ENCODE results near the gene EMC8.

DNA sequence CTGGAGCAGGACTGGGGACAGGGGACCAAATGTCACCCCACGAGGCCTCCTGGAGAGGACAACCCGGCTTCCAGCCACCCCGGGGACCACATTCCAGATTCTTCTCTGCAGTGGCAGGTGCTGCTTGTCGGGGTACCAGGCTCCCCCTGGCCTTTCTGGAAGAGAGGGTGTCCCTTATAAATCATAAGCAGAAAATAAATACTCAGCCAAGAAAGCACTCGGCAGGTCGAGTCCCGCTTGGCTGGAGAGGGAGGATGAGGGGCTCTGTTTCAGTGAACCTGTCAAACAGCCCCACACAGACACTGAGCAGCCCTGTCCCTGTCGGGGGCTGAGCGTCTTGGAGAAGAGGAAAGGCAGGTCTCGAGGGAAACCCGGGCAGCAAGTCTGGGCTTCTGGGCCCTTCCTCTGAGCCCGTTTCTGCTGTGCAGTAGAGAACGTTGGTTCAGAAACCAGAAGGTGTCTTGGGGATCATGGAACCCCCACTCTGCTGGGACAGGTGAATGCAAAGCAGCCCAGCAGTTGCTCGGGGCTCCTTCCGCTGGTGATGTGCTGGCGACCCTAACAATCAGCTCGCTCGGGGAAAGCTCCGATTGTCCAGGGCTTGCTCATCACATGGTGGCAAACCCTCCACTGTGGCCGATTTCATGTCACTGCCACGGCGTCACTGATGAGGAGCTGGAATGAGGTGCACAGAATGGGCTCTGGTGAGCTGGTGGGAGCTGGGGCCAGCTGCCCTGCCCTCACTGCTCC, 36.8 kb upstream of the EMC8 start:
- no peak for TF ChIP-seq SP1 (IDR thresholded peaks at IDR 0.05)
- no peak for TF ChIP-seq NFRKB (IDR thresholded peaks at IDR 0.05)
- TF ChIP-seq ELF4 (IDR thresholded peaks at IDR 0.05), result no peak
- no peak for TF ChIP-seq SUZ12 (IDR thresholded peaks at IDR 0.05)
- TF ChIP-seq CTBP1 (IDR thresholded peaks at IDR 0.05; ENCODE audit: borderline replicate concordance), result no peak
- no peak for TF ChIP-seq BHLHE40 (IDR thresholded peaks at IDR 0.05; ENCODE audit: borderline replicate concordance)
- no peak for TF ChIP-seq FOXM1 (IDR thresholded peaks at IDR 0.05; ENCODE audit: borderline replicate concordance)
- TF ChIP-seq L3MBTL2 (conservative IDR thresholded peaks at IDR 0.05), result no peak
- no peak for TF ChIP-seq HDGF (IDR thresholded peaks at IDR 0.05; ENCODE audit: borderline replicate concordance)
- no peak for TF ChIP-seq FOXA1 (IDR thresholded peaks at IDR 0.05)
